DMS53 (cell line): ENCODE data around the gene DYSF.

ENCODE experiments used
- DNase-seq: peaks from one replicate; lab custom pipeline; 2025; lab: John Stamatoyannopoulos, UW

Gene DYSF

DNA sequence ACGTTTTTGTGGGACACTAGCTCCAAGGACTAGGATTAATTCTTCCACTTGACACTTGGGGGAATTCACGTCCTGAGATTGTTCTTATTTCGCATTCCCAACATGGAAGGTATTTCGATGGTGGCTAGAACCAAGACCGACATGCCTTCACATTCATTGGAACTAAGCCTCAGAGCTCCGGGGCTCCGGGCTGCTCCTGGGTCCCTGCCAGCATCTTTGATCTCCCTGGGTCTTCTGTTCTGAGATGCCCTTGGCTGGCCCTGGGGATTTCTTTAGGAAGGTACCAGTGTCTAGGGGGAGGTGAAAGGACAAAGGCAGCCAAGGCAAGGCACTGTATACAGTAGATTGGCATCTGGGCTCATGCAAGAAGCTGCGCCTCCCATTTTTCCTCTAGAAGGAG is 76.8 kb downstream of the DYSF start:
- no peak for DNase-seq

DNA sequence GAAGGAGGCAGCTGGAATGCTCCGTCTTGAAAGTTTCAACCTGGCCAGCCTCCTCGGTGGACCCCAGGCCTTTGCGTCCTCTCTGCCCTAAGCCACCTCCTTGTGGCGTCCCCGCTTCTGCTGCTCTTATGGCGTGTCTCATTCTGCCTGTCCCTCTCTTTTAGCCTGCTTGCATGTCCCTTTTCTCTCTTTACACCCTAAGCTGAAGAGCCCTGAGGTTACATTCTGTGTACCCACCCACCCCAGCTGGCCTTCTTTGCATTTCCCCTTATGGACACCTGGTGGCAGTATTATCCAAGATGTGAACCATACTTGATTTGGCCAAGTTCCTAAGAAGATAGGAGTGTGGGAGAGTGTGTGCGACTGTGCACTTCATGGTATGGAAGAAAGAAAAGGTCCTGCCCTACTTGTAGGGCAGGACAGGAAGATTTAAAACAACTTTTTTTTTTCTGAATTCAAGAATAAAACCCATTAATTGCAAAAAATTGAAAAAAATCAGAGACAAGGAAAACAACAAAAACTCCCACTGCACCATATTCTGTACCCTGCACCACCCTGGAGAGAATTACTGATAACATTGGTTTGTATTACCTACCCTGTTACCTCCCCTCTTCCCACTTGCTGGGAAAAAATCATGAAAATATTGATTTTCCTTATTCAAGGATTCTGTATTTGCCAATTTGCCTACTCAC is 77.4 kb downstream of the DYSF start:
- peak; percentile 67 for DNase-seq

DNA sequence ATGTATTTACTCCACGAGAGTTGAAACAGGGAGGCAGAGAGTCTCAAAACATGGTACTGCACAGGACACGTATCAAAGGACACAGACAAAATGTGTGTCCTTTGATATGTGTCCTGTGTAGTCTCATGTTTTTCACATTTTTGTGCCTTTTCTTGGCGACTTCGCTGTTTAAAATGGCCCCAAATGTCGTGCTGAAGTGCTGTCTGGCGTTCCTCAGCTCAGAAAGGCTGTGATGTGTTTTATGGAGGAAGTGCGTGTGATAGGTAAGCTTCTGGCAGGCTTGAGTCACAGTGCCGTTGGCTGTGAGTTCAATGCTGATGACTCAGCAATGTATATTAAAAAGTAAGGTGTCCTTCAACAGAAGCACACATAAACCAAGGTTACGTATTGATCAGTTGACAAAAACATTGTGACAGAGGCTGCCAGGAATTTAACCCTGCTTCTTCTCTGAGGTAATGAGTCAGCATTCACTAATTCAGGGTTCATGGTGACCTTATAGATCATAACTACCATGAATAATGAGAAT is 78.2 kb downstream of the DYSF start:
- no peak for DNase-seq

DNA sequence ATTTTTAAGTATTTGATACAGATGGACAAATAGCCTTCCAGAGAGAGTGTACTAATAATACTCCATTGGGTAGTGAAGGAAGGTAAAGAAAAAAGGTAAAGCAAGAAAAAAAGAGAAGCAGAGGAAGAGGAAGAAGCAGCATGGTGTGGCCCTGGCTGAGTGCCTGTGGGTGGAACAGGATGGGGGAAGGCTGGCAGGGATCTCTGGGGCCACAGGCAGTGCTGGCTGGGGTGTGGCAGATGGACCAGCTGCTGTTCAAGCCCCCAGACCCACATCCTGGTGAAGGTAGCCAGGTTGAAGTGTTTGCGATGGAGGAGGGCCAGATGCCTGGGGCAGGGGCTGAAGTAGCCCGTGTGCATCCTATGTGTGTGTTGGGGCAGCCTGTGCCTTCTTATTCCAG is 79.0 kb downstream of the DYSF start:
- DNase-seq, result no peak

DNA sequence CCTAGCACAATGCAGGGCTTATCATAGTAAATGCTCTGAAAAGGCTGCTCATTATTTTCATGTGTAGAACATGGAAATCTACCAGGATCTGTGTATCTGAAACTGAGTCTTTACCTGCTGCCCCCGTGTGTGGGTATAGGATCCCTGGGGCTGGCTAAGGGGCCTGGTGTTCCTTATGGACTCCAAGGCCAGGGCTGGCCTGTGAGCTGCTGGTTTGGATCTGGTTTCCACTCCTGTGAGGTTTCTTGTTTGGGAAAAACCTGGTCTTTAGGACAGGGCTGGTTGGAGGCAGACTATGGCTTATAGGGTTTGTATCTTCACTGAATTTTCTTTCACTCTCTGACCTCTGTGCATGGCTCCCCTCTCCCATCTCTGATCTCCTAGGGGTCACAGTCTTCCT is 80.8 kb downstream of the DYSF start:
- DNase-seq, result no peak

DNA sequence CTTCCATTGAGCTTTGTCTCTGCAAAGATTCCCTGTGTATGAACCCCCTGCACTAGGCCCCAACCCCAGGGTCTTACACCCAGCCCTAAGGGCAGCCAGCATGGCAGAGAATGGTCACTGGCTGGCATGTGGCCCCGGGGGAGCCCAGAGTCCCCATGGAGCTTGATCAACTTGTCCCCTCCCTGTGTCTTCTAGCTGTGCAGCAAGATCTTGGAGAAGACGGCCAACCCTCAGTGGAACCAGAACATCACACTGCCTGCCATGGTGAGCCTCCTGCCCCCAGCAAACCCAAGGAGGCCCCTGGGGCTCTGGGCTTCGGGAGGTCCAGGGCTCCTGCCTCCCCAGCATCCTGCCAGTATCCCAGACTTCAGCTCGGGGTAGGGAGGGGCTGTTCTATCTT is 81.5 kb downstream of the DYSF start:
- DNase-seq, result no peak

DNA sequence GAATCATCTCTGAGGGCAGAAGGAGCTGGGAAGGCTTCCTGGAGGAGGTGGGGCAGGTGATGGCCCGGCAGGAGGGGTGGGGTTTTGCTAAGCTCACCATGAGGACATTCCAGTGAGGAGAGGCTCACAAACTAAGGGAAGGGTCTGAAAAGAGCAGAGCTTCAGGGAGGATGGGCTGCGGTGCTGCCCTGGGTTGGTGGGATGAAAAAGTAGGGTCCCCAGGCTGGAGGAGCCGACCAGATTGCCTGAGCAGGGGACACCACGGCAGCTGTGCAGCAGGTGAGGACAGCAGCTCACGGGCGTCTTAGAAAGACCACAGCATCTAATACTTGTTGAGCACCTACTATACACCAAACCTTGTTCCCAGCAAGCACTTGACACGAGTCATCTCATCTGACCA is 82.2 kb downstream of the DYSF start:
- DNase-seq, result no peak

DNA sequence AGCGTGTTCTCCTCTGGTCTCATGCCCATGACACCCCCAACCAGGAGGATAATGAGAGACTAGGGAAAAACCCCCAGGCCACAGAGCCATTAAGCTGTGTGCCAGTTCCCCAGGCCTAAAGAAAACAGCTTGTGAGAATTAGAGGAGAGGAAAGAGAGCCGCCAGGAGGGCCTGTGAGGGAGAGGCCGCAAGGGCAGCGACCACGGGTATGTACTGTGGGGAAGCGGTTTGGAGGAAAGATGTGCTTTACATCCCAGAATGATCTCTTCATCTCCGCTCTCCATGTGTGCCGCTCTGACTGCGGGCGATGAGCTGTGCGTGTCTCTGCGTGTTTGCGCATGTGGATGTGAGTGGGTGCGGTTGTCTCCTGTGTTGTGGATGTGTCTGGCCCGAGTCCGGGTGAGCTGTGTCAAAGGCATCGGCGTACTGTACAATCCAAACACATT is 82.9 kb downstream of the DYSF start:
- no peak for DNase-seq

DNA sequence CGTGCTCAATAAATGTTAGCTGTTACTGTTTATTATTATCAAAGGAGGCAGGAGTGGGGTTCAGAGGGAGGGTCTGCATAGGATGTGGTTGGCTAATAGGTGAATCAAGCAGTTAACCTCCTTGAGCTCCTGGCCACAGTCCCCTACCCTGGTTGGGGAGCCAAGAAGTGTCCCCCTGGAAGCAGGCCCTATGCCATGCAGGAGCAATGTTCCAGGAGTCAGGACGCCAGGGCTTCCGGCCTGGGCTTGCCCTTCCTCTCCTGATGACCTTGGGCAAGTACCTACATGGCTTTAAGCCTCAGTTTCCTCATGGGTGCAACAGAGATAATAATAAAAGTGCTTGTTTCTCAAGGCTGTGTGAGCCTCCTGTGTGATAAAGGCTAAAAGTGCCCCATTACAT is 84.9 kb downstream of the DYSF start:
- DNase-seq, result no peak

DNA sequence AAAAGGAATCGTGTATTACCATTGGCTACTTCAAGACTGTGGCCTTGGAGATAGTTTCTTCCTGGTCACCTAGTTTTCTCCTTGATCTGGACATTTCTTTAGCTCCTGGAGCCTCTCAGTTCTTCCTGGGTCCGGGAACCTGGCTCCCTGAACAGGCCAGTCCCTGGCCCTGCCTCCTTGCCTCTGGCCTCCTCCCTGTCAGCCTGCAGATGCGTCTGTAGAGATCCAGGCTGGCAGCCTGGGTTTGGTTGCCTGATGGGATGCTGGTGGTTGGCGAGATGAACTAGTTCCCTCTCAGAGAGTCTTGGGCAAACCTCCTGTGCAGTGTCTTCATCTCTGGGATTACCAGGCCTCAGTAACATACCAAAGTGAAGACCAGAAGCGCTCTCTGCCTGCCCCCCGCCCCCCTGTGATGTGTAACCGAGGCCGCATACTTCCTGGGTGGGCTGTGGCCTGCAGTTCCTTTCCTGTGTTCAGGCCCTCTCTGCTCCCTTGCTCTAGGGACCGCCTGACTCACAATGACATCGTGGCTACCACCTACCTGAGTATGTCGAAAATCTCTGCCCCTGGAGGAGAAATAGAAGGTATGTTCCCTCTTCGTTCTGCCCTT is 85.4 kb downstream of the DYSF start:
- no peak for DNase-seq

DNA sequence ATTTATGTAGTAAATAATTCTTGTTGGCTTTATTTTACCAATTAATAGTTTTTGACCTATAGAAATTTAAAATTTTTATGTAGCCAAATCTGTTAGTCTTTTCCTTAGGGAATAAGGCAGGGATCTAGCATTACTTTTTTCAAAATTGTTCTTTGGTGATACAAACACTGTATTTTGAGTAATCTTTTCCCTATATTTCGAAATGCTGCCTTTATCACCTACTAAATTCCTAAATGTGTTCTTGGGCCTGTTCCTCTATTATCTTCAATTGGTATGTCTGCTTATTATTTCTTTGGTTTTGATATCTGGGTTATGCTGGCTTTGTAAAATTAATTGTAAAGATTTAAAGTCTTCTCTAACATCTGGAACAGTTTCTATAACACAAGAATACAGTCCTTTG is 87.5 kb downstream of the DYSF start:
- no peak for DNase-seq

DNA sequence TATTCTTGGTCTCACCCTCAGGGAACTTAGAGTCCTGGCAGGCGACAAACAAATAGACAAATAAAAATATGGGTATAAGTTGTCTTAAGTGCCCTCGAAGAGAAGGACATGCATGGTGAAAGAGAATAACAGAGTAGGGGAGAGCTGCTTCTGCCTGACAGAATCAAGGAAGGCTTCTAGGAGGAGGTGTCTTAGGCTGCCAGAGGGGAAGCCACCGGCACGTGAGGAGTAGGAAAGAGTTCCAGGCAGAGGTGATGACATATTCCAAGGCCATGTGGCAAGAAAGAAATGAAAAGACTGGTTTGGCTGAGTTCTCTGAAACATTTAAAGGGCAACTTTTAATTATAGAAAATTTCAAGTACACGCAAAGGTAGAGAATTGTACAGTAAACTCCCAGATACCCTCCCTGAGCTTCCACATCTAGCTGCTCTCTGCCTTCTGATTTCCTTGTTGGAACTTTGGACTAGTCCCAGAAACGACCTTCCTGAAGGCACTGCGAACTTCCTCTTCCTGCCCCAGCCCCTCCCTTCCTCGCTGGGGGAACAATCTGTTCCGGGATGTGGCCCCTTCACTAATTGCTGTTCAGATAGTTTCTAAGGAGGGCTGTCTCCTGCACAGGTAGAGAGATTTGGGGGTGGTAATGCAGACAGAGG is 91.7 kb downstream of the DYSF start:
- no peak for DNase-seq

DNA sequence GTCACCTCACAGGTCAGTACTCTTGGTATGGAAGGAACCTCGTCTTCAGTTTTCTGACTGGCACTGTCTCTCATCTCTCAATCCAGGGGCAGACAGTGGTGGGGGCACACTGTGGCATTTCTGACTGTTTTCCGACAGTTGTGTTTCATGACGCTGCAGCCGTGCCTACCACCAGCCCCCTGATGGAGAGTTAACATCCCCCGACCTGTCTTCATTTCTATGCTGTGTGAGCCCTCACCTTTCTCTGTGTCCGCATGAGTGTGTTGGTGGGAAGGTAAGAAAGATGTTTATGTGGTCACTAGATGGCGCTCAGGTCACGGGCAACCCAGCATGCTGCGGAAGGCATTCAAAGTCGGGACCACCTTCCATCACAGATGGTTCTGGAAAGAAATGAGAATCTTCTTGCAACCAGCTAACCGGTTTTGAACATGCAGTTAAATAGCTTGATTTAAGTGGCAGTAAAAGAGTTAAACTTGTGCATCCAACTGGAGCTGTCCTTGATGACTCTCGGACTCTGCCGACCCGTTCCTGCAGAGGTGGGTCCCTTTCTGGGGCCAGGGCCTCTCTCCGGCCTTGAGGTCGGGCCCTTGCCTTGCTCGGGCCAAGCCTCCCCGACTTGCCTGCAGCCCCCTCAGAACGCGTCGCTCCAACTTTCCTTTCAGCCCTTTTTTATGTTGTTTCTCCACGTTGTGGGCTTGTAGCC is 92.4 kb downstream of the DYSF start:
- DNase-seq, result peak; percentile 81

DNA sequence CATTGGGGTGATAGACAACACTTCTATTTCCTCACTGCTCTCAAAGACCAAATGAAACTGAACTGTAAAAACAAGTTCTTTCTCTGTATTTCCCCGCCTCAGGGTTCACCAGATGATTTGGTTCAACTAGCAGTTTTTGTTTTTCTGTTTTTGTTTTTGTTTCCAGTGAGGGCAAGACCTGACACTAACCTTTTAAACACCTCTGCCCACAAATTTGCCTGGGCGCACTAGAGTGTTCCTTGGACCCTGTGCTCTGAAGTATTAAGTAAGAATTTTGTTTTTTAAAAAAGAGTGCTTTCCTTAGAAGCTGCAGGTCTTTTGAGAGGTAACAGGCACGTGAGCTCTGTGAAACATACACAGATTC is 92.9 kb downstream of the DYSF start:
- DNase-seq, result no peak

DNA sequence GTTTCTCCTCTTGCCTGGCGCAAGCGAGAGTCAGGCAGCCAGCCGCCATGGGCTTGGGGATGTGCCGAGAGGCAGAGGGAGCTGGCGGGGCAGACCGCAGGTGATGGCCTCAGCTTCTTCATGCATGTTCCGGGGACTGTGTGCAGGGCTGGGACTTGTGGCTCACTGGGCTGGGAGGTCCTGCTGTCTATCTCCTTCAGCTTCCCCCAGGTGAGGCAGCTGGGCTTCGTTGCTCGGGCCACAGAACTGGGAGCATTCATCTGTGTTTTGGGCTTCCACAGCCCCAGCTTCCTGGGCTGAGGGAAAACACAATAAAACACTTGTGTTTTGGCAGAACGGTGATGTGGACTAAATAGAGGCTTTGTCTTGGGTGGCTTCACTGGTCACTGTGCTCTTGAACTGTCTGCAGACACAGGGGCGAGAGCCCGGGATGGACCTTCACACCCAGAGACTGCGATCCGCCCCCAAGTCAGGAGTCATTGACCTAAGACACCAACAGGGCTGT is 93.5 kb downstream of the DYSF start:
- no peak for DNase-seq

DNA sequence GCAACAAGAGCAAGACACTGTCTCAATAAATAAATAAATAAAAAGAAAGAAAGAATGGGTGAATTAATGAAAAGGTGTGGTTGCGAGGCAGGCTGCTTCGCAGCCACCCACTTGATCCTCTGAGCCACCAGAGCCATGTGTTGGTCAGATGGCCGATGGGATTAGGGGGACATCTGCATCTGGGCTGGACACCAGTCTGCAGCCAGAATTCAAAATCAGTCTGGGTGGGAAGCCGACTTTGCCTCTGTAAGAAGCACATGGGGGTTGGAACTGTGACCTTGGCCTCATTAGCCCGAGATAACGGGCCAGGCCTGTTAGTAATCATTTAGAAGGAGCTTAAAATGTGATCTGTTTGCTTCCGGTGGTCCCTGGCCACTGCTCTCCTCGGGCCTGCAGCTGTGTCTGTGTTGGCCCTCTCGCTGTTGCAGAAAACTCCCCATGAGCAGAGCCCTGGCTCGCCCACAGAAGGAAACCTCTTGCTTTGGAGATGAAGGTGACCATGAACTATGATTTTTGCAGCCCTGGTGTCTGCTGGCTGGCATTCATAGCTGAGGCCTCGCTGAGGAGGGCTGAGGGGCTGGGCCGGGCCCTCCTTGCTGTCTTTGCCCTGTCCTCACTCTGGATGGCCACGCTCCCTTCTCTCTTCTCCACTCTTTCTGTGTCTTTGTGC is 94.4 kb downstream of the DYSF start:
- DNase-seq, result no peak

DNA sequence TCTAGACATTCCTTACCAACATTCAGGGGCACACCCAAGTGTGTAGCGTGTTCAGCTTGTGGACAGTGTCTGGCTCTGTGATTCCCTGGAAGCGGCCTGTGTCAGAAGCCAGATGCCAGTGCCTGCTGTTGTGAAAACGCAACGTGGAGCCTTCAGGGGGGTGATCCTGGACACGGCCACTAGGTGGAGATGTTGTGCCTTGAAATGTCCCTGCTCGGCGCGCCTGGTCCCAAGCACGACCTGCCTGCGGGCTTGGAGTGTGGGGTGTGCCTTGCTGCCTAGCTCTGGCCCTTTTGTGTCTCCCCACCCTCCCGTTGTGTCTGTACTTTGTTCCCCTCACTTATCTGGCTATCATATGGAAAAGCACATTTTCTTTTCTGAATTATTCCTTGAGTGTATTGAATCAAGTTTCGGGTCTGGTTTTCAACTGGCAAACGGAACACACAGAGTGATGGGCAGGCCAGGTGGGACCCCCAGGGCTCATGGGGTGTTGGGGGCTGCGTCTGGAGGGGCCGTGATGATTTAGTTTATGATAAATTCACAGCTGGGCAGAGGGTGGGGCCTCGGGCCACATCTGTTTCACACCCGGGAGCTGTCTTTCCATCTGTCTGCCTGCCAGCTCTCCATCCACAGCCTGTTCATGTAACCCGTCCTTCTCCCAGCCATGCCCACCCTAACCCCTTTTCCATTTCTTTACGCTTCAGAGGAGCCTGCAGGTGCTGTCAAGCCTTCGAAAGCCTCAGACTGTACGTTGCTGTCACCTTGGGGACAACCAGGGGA is 95.5 kb downstream of the DYSF start:
- DNase-seq, result peak; percentile 74

DNA sequence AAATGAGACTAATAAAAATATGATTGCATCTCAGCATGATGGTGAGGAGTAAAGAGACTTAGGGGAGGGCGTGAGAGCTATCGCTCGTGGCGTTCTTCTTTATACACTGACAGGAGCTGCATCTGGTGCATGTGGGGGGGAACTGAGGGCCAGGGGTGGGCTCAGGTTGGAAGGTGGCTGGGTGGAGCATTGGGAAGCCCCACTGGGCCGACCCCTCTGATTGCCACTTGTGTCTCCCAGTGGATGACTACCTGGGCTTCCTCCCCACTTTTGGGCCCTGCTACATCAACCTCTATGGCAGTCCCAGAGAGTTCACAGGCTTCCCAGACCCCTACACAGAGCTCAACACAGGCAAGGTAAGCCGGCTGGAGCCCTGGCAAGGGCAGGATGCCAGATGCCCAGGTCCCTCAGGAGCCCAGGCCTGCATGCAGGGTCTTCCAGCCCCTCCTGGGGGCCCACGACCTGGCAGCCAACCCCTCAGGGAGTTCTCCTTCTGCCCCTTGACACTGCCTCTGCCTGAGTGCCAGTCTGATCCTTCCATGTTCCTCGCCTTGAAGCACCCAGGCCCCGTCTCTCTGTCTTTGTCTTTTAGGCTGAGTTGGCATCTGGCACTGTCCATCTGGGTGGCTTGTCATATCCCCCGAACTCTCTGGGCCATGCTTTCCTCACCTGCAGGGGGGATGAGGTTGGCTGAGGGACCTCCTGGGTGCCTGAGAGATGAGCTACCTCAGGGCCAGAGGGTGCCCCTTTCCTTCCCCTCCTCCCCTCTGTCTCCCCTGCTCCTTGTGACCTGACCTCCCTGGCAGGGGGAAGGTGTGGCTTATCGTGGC is 97.7 kb downstream of the DYSF start:
- no peak for DNase-seq

DNA sequence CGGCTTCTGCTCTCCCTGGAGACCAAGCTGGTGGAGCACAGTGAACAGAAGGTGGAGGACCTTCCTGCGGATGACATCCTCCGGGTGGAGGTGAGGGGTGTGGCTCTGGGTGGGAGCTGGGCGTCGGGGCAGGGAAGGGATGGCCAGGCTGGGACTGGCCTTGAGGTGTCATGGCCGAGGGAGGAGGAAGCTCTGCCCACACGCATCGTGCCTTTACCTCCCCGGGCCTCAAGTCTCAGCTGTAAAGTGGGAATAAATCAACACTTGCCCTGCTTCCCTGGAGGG is 98.2 kb downstream of the DYSF start:
- no peak for DNase-seq

DNA sequence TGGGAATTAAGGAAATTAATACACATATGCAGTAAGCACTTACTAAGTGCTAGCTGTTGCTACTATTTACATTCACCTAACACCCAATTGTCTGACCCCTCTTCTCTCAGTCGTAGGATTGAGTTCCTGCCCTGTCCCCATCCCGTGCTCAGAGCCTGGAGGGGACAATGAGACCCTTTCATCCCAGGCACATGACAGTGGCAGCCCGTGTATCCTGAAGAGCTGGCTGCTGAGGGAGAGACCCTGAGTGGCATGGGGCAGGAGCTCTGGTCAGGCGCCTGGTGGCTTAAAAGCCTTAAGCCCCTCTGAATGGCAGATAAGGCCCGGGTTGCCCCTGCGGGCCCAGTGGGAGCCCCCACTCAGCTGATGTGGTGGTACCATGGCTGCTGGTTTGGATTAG is 99.0 kb downstream of the DYSF start:
- DNase-seq, result no peak
